GM19328 (cell line): Measurements from ENCODE around the gene SETD1A.

Experiments
- ATAC-seq: cut with Tn5 transposase; IDR thresholded peaks from one replicate; pipeline ENCODE4 v1.9.1; 2021; ENCODE audit warnings: mild to moderate bottlenecking, moderate library complexity; ENCODE audit not compliant: unreplicated experiment

Gene SETD1A

GRCh38 chr16:30980434-30980833 is 22.9 kb downstream of the SETD1A start:
- no peak for ATAC-seq

DNA sequence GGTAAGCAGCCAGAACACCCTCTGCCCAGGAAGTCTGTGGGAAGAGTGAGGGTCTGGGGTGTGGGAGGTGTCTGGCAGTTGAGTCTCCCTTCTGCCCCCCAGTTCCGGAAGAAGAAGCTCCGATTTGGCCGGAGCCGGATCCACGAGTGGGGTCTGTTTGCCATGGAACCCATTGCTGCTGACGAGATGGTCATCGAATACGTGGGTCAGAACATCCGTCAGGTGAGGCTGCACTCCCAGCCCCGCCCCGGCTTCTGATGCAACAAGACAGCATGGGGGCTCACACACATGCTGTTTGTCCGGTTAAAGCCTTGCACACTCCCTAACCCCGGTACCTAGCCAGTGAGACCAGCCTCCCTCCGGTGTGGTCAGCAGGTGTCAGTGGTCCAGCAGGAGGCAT is 23.4 kb downstream of the SETD1A start:
- ATAC-seq: no peak

DNA sequence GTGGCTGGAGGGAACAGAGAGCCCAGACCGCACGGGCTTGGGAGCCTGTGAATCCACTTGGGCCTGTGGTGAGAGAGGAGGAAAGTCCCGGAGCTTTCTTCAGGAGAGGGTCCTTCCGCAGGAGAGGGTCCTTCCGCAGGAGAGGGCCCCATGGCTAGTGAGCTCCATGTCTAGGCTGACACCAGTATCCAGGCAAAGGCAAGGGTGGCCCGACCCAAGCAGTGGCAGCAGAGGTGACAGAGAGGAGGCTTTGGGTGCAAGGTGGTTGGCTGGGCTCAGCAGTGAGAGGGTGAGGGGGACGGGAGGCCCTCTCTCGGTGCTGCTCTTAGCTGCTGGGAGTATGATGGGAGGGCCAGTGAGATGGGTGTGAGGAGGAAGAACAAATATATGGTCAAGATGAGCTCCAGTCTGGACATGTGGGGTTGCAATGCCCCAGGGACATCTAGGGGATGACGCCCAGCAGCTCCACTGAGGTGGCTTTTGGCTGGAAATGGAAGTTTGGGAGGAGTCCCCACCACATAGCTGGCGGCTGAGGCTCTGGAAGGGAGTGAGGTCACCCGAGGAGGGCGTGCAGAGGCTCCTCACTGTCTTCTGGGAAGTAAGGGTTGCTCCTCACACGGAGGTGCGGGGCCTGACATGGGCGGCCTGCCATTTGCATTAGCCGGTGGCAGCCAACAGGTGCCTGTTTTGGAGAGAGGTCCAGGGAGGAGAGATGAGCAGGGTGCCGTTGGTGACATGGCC is 25.2 kb downstream of the SETD1A start:
- no peak for ATAC-seq

DNA sequence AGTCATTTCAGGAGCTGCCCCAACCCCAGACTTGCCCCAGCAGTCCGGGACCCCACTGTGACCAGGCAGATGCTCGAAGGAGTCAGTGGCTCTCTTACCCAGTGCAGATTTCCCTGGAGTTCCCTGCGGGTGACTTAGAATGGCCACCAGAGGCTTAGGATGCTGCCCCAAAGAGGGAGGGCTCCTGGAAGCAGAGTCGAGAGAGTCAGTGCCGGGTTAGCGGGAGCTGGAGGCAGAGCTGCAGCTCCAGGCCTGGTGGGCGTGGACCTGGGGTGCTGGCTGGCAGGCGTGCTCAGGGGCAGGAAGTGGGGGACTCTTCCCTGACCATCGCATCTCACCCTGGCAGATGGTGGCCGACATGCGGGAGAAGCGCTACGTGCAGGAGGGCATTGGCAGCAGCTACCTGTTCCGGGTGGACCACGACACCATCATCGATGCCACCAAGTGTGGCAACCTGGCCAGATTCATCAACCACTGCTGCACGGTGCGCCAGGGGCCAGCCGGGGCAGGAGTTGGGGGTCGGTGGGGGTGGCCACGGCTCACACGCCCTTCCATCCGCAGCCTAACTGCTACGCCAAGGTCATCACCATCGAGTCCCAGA is 25.8 kb downstream of the SETD1A start:
- ATAC-seq: no peak

- no peak for ATAC-seq
These were observed 26.5 kb downstream of the SETD1A start for GRCh38 chr16:30983898-30984610.

GRCh38 chr16:30984669-30985400 is 27.3 kb downstream of the SETD1A start, which contains the start of gene HSD3B7:
HSD3B7 (plus strand) TSS chr16:30985207; CDS start chr16:30985659, 452 bp downstream.
- no peak for ATAC-seq

DNA sequence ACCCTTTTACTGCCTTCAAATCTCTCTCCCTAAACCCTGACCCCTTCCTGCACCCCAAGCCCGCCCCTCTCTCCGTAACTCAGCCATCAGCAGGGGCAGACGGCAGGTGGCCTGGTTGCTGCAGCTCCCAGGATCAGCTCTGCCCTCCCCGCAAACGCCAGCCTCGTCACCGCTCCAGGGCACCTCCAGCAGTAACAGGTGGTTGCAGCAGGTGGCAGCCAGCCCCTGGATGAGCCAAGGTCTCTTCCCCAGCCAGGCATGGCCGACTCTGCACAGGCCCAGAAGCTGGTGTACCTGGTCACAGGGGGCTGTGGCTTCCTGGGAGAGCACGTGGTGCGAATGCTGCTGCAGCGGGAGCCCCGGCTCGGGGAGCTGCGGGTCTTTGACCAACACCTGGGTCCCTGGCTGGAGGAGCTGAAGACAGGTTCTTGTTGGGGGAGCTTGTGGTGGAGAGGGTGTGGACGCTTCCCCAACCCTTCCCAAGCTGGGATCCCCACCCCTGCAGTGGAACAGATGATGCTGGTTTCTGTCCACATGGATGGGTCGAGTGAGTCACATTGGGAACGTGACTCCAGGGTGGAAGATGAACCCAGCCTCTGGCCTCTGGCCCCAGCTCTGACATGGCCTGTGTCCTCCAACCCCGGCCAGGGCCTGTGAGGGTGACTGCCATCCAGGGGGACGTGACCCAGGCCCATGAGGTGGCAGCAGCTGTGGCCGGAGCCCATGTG is 28.0 kb downstream of the SETD1A start:
- ATAC-seq: no peak

- ATAC-seq: no peak
These were observed 28.8 kb downstream of the SETD1A start for GRCh38 chr16:30986129-30986991.

DNA sequence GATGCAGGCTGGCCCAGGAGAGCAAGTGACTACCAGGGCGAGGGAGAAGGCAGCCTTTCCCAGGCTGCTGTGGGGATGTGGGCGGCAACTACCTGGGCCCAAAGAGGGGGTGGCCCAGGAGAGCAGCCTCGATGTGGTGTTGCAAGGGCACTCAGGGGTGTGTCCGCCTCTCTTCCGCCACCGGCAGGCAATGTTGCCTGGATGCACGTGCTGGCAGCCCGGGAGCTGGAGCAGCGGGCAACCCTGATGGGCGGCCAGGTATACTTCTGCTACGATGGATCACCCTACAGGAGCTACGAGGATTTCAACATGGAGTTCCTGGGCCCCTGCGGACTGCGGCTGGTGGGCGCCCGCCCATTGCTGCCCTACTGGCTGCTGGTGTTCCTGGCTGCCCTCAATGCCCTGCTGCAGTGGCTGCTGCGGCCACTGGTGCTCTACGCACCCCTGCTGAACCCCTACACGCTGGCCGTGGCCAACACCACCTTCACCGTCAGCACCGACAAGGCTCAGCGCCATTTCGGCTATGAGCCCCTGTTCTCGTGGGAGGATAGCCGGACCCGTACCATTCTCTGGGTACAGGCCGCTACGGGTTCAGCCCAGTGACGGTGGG is 30.1 kb downstream of the SETD1A start:
- no peak for ATAC-seq

DNA sequence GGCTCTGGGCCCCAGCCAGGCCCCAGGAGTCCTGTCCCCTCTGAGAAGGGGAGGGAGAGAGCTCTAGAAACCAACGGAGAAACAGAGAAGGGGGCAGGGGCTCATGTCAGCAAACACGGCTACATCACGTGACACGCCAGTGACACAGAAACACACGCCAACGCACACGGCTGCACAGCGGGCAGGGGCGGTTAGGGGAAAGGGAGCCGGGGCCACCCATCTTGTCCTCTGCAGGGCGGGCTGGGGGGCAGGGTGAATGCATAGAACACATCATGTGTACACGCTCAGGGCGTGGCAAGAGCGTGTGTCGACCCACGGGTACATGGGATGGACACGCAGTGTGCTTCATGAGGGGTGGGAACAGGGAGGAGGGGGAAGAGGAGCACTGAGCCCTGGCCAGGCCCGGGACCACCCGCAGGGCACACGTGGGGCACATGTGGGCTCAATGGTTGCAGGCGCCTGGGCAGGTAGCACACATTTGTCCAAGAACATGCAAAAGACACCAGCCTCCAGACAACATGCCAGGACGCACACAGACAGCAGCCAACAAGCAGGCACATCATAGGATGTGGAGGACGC is 32.0 kb downstream of the SETD1A start:
- ATAC-seq: no peak

DNA sequence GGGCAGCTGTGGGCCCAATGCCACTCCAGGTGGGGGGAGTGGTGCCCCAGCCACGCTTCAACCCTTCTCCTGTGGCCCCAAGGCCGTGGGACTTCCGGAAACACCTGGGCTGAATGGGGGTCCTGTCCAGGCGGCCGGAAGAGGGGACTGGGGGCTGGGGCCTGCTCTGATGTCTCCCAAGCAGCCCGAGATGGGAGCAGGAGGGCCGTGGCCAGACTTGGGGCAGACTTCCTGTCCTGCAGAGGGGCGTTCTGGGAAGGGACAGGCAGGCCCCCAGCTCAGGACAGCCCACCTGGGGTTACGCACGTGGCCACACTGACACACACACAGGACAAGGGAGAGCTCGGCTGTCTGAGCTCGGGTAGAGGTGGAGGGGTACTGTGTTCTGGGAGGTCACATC is 32.6 kb downstream of the SETD1A start:
- ATAC-seq: no peak

- no peak for ATAC-seq
These were observed 33.5 kb downstream of the SETD1A start for GRCh38 chr16:30991052-30991451.

GRCh38 chr16:30992276-30992780 is 34.8 kb downstream of the SETD1A start:
- ATAC-seq: no peak

- ATAC-seq: no peak
These were observed 35.6 kb downstream of the SETD1A start for GRCh38 chr16:30992931-30993816.

GRCh38 chr16:30995927-30996323 is 38.4 kb downstream of the SETD1A start:
- ATAC-seq: no peak

DNA sequence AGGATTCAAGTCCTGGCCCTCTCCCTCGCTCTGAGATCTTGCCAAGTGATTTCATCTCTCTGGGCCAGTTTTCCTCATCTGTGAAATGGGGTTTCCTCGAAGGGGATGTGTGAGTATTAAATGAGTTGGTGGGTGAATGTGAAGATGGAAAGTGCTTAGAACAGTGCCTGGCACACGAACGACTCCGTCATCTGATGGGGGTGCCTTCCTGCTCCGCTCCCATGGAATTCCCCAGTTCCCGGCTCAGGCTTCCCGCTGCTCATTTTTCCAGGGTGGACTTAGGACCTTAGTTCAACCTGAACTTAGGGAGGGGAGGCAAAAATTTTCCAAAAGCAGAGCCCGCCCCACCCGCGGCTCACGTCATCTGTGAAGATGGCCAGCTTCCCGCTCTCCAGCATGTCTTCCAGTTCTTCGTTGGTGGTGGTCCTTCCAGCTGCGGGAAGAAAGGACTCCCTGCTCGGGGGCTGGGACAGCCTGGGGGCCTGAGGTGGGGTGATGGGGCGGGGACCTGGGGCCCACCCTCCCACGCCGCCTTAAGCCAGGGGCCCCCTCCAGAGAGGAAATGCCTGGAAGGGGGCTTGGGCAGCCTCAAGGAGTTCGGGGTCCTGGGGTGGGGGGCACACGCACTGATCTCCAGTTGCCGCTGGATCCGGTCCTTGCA is 38.9 kb downstream of the SETD1A start:
- no peak for ATAC-seq
